K562 (cell line): Measurements from ENCODE around the gene NUP88. TPM values are rescaled to one million over a fixed set of nuclear protein-coding genes. Genes with fewer than 3 reads are reported as not detected.

Experiments
- AFF4 ChIP-seq: sonication (generic); formaldehyde crosslinking; IDR thresholded peaks from 2 replicates; pipeline ENCODE4 v1.8.0; 2023; ENCODE audit warnings: mild to moderate bottlenecking, missing genetic modification reagents
- CBX2 ChIP-seq: fragments of 200-600 bp; sonication (generic); IDR thresholded peaks from one replicate; pipeline ENCODE4 v1.6.1; 2012; ENCODE audit warnings: mild to moderate bottlenecking, low read length, inconsistent platforms; ENCODE audit not compliant: insufficient read depth, poor library complexity, severe bottlenecking
- CREM ChIP-seq: IDR thresholded peaks from 2 replicates; pipeline ENCODE4 v1.6.1; 2014; ENCODE audit warnings: antibody characterized with exemption, low read depth
- CSDE1 ChIP-seq, 2 experiments: fragments of 450-650 bp; IDR thresholded peaks; 2 replicates each; pipeline ENCODE4 v1.6.1; 2016; ENCODE audit warnings: mild to moderate bottlenecking in 1 of 2
- E2F5 ChIP-seq: sonication (generic); formaldehyde crosslinking; IDR thresholded peaks from 2 replicates; pipeline ENCODE4 v1.8.0; 2022; ENCODE audit warnings: mild to moderate bottlenecking, missing genetic modification reagents
- ELF2 ChIP-seq: fragments of 250-450 bp; sonication (Bioruptor Pico); IDR thresholded peaks from 2 replicates; pipeline ENCODE4 v1.5.0; 2021; ENCODE audit warnings: mild to moderate bottlenecking
- FIP1L1 ChIP-seq: fragments of 200-400 bp; formaldehyde crosslinking; IDR thresholded peaks from 2 replicates; pipeline ENCODE4 v1.6.1; 2018; ENCODE audit warnings: mild to moderate bottlenecking, low read depth, low read length; ENCODE audit not compliant: poor library complexity, severe bottlenecking
- GTF2E2 ChIP-seq: fragments of 200-800 bp; sonication (Bioruptor generic); IDR thresholded peaks from 2 replicates; pipeline ENCODE4 v1.6.1; 2016; ENCODE audit warnings: missing genetic modification characterization, missing compliant biosample characterization
- HDAC3 ChIP-seq: fragments of 450-650 bp; IDR thresholded peaks from 2 replicates; pipeline ENCODE4 v1.6.1; 2018; ENCODE audit warnings: borderline replicate concordance, mild to moderate bottlenecking, moderate library complexity; ENCODE audit not compliant: partially characterized antibody
- HEY1 ChIP-seq: fragments of 250-450 bp; sonication (Bioruptor Pico); IDR thresholded peaks from 2 replicates; pipeline ENCODE4 v1.5.0; 2020; ENCODE audit warnings: mild to moderate bottlenecking, moderate library complexity, borderline replicate concordance
- MEIS2 ChIP-seq: fragments of 450-650 bp; IDR thresholded peaks from 2 replicates; pipeline ENCODE4 v1.6.1; 2014; ENCODE audit warnings: mild to moderate bottlenecking; ENCODE audit not compliant: partially characterized antibody
- NONO ChIP-seq, 2 experiments: fragments of 200-400 bp in 1 of 2; fragments of 450-650 bp in 1 of 2; formaldehyde crosslinking in 1 of 2; IDR thresholded peaks; 2 replicates each; pipeline ENCODE4 v1.6.1; 2017; ENCODE audit warnings: low read depth in 2 of 2, mild to moderate bottlenecking in 2 of 2, moderate library complexity in 2 of 2, low read length in 1 of 2
- PHTF2 ChIP-seq: fragments of 250-450 bp; sonication (Bioruptor Pico); IDR thresholded peaks from 2 replicates; pipeline ENCODE4 v1.5.0; 2021; ENCODE audit warnings: mild to moderate bottlenecking
- RBBP5 ChIP-seq: fragments of 200-600 bp; sonication (generic); IDR thresholded peaks from 2 replicates; pipeline ENCODE4 v1.6.1; 2012; ENCODE audit warnings: borderline replicate concordance, mild to moderate bottlenecking, low read length, control low read depth, inconsistent platforms; ENCODE audit not compliant: insufficient read depth, poor library complexity, severe bottlenecking
- RBM39 ChIP-seq: fragments of 200-400 bp; formaldehyde crosslinking; optimal IDR thresholded peaks from 2 replicates; pipeline ENCODE3; 2018; ENCODE audit warnings: low read depth, low read length
- TEAD4 ChIP-seq, 2 experiments: sonication (generic) in 1 of 2; formaldehyde crosslinking in 1 of 2; IDR thresholded peaks; 2 replicates each; pipeline versions ENCODE4 v1.6.1 to v1.8.0; 2012 to 2022; ENCODE audit warnings: borderline replicate concordance in 1 of 2, inconsistent platforms in 1 of 2, low read length in 1 of 2, mild to moderate bottlenecking in 1 of 2, missing genetic modification reagents in 1 of 2
- THRAP3 ChIP-seq: fragments of 450-650 bp; IDR thresholded peaks from 2 replicates; pipeline ENCODE4 v1.6.1; 2016; ENCODE audit warnings: mild to moderate bottlenecking, inconsistent platforms, borderline replicate concordance
- XRCC5 ChIP-seq: fragments of 200-400 bp; formaldehyde crosslinking; IDR thresholded peaks from 2 replicates; pipeline ENCODE4 v1.6.1; 2017; ENCODE audit warnings: low read depth, mild to moderate bottlenecking, low read length
- ZNF124 ChIP-seq: sonication (generic); formaldehyde crosslinking; IDR thresholded peaks from 2 replicates; pipeline ENCODE4 v1.8.1; 2022; ENCODE audit warnings: missing genetic modification reagents
- ZNF217 ChIP-seq: sonication (generic); formaldehyde crosslinking; IDR thresholded peaks from 2 replicates; pipeline ENCODE4 v1.8.0; 2022; ENCODE audit warnings: mild to moderate bottlenecking, missing genetic modification reagents
- ZNF431 ChIP-seq: sonication (generic); formaldehyde crosslinking; IDR thresholded peaks from 2 replicates; pipeline ENCODE4 v1.8.0; 2022; ENCODE audit warnings: mild to moderate bottlenecking, missing genetic modification reagents
- ZNF445 ChIP-seq: fragments of 250-450 bp; sonication (Bioruptor Pico); IDR thresholded peaks from 2 replicates; pipeline ENCODE4 v1.4.0; 2020; ENCODE audit warnings: low read depth, mild to moderate bottlenecking, moderate library complexity
- ZNF583 ChIP-seq: fragments of 250-450 bp; sonication (Bioruptor Pico); IDR thresholded peaks from 2 replicates; pipeline ENCODE4 v1.4.0; 2020
- ZSCAN32 ChIP-seq: fragments of 450-650 bp; formaldehyde crosslinking; IDR thresholded peaks from 2 replicates; pipeline ENCODE4 v1.4.0; 2020; ENCODE audit warnings: mild to moderate bottlenecking, moderate library complexity
- polyA plus RNA-seq, 8 experiments: library from polyadenylated mRNA; depleted of rRNA in 4 of 8; stranded (reverse) in 5 of 8; unstranded in 3 of 8; fragments of >200 nt; fragmentation: Nextera tagmentation in 2 of 8; fragmentation: Illumina TruSeq in 1 of 8; extraction: Ambion mirVana in 2 of 8; extraction: Trizol in 1 of 8; gene quantifications; 2 replicates each; pipeline versions ENCODE4 v1.2.1 to v1.2.3, GENCODE V29; 2011 to 2014; ENCODE audit warnings: inconsistent platforms in 1 of 8, missing spikeins in 1 of 8
- total RNA-seq, 7 experiments: library from RNA; depleted of rRNA in 6 of 7; stranded (reverse); fragments of >200 nt in 6 of 7; fragmentation: Illumina TruSeq in 2 of 7; extraction: Trizol in 2 of 7; gene quantifications; 2 replicates each; pipeline versions ENCODE4 v1.2.1 to v1.2.3, GENCODE V29; 2011 to 2021; ENCODE audit warnings: low replicate concordance in 1 of 7

NUP88 gene
- total and polyA plus RNA-seq, 9 of the 15 experiments (the other 6 are each of a cell fraction or from before 2014, with no cell fraction given) = 59.9 to 160 (median 119) TPM

- no peak for TF ChIP-seq PHTF2 (CRISPR knock-in tag)
- TF ChIP-seq ZNF445 (CRISPR knock-in tag) = no peak
- TF ChIP-seq MEIS2 = peak; percentile 61
- TF ChIP-seq AFF4 (CRISPR knock-in tag) = no peak
- no peak for TF ChIP-seq HDAC3
- TF ChIP-seq RBM39 = no peak
- no peak for TF ChIP-seq ELF2 (CRISPR knock-in tag)
- TF ChIP-seq CBX2 = no peak
- no peak for TF ChIP-seq GTF2E2 (tag)
- no peak for TF ChIP-seq ZNF583 (CRISPR knock-in tag)
- TF ChIP-seq NONO (IDR thresholded peaks at IDR 0.05; ENCODE audit: low read depth in 2 of 2, low read length in 1 of 2) = peak in 1 of 2 experiments; percentile 55; a peak in 2 of 4 replicates
- TF ChIP-seq E2F5 (CRISPR knock-in tag) = no peak
- no peak for TF ChIP-seq ZSCAN32 (CRISPR knock-in tag)
- no peak for TF ChIP-seq CSDE1 (IDR thresholded peaks at IDR 0.05)
- no peak for TF ChIP-seq ZNF217 (CRISPR knock-in tag)
- TF ChIP-seq ZNF431 (CRISPR knock-in tag) = no peak
- TF ChIP-seq TEAD4 (IDR thresholded peaks at IDR 0.05; ENCODE audit: low read length) = 0 out of 2 replicates have a peak, but pooled peaks have one; percentile 5
- no peak for TF ChIP-seq TEAD4 (CRISPR knock-in tag; IDR thresholded peaks at IDR 0.05; ENCODE audit: borderline replicate concordance)
- no peak for TF ChIP-seq THRAP3
- TF ChIP-seq HEY1 (CRISPR knock-in tag) = no peak
- TF ChIP-seq FIP1L1 = peak; percentile 84
- peak; percentile 97 for TF ChIP-seq RBBP5
- TF ChIP-seq CREM = peak; percentile 58; the same call in 1 of the 2 replicates
- TF ChIP-seq ZNF124 (CRISPR knock-in tag) = no peak
- TF ChIP-seq XRCC5 = peak; percentile 76
Measured at GRCh38 chr17:5438716-5439445, 19.4 kb upstream of the NUP88 start, which contains the start of gene C1QBP (continued).
